IgD-negative memory B cell (primary cell): ENCODE results near the gene MYO7A. TPM values are rescaled to one million over a fixed set of nuclear protein-coding genes. Genes with fewer than 3 reads are reported as not detected.
A peak's percentile ranks its signal among the peaks of the same experiment; 100 is the strongest.

ENCODE experiments used
- H3K27ac Mint-ChIP-seq, 3 donors: one replicate each; pipeline ENCODE4 v1.8.0; 2020 to 2022; ENCODE audit warnings: mild to moderate bottlenecking in 3 of 3, mixed read lengths in 3 of 3, moderate library complexity in 1 of 3
- H3K27me3 Mint-ChIP-seq: one replicate; pipeline ENCODE4 v1.8.0; 2021; ENCODE audit warnings: mixed read lengths
- H3K36me3 Mint-ChIP-seq: one replicate; pipeline ENCODE4 v1.8.0; 2020; ENCODE audit warnings: mild to moderate bottlenecking, mixed read lengths
- H3K4me1 Mint-ChIP-seq, 3 donors: one replicate each; pipeline ENCODE4 v1.8.0; 2020 to 2022; ENCODE audit warnings: mixed read lengths in 3 of 3, mild to moderate bottlenecking in 1 of 3
- H3K4me3 Mint-ChIP-seq, 4 donors: one replicate each; pipeline ENCODE4 v1.8.0; 2020 to 2022; ENCODE audit warnings: mild to moderate bottlenecking in 4 of 4, mixed read lengths in 4 of 4, moderate library complexity in 3 of 4
- H3K9me3 Mint-ChIP-seq, 3 donors: one replicate each; pipeline ENCODE4 v1.8.0; 2020 to 2021; ENCODE audit warnings: mixed read lengths in 3 of 3, mild to moderate bottlenecking in 1 of 3
- polyA plus RNA-seq: library from polyadenylated mRNA; unstranded; fragments of 300-500 nt; fragmentation: Illumina TruSeq; gene quantifications from one replicate; pipeline ENCODE4 v1.2.3, GENCODE V29; 2021

The MYO7A gene
- polyA plus RNA-seq, 1 donor from 2014 or later, result not detected

DNA sequence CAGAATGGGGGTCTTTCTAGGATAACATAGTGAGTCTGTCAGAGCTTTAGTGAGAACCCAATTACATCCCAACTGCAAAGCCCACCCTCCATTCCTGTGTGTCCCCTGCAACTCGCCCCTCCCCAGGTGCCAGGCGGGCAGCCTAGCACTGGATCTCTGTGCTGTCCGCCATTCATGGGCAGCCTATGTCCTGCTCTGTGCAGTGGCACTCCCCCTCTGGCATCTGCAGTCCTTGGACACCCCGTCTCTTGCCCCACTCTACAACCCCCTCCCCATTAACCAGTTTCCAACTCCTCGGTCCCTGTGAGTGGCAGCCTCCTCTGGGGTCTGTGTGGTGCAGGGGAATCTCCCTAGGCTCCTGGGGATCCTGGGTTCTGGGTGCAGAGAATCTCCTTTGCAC lies 37.0 kb downstream of the MYO7A start:
- Mint-ChIP-seq H3K27ac (no peak overlapping the region), H3K4me1 (no peaks in the 10 kb centered on the region), H3K9me3 (no peaks in the 10 kb centered on the region), H3K4me3 (no peak overlapping the region), H3K27me3 (peaks cover 8% of the 10 kb centered on the region), H3K36me3 (no peaks in the 10 kb centered on the region)

DNA sequence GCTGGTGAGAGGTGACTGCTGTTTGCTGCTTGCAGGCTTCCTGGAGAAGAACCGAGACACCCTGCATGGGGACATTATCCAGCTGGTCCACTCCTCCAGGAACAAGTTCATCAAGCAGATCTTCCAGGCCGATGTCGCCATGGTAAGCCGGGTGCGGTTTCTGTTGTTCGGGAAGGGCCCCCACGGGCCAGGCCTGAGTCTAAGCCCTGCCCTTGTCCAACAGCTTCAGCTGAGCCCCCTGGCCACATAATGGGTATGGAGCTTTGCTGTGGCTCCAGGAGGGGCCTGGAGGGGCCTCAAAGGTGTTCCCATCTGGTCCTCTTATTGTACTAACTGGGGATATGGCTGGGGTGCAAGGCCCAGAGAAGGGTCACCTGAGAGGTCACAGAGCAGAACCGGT lies 38.0 kb downstream of the MYO7A start:
- Mint-ChIP-seq H3K9me3 (no peaks in the 10 kb centered on the region), H3K36me3 (no peaks in the 10 kb centered on the region), H3K4me1 (no peaks in the 10 kb centered on the region), H3K27me3 (peaks cover 8% of the 10 kb centered on the region), H3K27ac (no peak overlapping the region), H3K4me3 (no peak overlapping the region)

DNA sequence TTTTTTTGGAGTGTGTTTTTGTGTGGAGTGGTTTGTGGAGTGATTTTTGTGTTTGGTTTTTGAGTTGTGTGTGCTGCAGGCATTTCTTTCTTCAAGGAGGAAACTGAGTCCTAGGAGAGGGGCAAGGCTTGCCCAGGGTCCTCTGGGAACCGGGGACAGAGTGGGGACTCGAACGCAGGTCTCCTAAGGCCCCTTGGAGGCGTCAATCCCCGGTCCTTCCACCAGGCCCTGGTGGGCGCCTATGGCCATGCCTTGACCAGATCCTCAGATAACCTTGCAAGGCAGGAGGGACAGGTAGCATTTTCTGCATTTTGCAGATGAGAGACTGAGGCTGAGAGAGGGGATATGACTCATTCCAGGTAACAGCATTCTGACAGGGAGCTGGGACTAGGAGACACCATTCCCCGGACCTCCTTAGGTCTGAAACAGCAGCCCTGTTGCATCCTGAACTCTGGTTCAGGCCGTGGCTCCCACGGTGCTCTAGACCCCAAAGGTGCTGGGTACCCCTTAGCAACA lies 39.1 kb downstream of the MYO7A start:
- Mint-ChIP-seq H3K4me3 (no peak overlapping the region), H3K27me3 (peaks cover 7% of the 10 kb centered on the region)

DNA sequence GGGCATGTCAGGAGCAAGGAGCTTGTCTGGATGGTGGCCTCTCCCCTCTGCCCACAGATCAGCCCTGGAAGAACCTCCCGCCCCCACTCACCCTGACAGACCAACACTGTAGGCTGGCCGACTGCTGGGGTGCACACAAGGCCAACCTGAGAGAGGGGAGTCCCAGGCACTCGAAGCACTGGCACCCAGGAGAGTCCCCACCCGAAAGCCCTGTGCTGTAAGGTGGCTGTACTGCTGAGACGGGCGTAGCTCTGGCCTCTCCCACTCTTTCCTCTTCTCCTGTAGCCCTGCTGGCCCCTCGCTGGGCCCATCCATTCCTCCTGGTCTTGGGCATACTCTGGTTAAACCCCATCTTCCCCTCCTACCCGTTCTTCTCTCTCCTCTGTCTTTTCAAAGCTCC lies 39.7 kb downstream of the MYO7A start:
- H3K4me1 Mint-ChIP-seq, result no peaks in the 10 kb centered on the region
- peak overlapping the region in 1 of 4 donors; percentile 67 for H3K4me3 Mint-ChIP-seq
- no peaks in the 10 kb centered on the region for H3K9me3 Mint-ChIP-seq
- H3K36me3 Mint-ChIP-seq, result no peaks in the 10 kb centered on the region
- peaks cover 3% of the 10 kb centered on the region for H3K27me3 Mint-ChIP-seq
- peak overlapping the region in 1 of 3 donors; percentile 88 for H3K27ac Mint-ChIP-seq

More for the DNA sequence above, 39.1 kb downstream of the MYO7A start:
- no peaks in the 10 kb centered on the region for H3K4me1 Mint-ChIP-seq
- no peaks in the 10 kb centered on the region for H3K36me3 Mint-ChIP-seq
- no peaks in the 10 kb centered on the region for H3K9me3 Mint-ChIP-seq
- H3K27ac Mint-ChIP-seq, result no peak overlapping the region

DNA sequence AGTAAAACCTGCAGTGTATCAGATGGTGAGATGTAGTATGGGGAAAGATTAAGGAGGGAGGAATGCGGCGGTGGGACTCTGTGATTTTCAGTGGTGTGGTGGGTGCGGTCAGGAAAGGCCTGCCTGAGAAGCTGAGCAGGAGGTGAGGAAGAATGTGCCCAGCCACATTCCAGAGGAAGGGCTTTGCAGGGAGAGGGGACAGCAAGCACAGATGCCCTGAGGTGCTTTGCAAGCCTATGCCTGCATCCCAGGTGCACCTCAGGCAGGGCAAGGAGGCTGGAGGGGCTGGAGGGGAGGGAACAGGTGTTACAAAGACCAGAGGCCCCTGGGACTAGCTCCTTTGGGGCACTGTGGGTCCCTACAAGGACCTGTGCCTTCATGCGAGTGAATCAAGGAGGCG lies 42.1 kb downstream of the MYO7A start:
- Mint-ChIP-seq H3K36me3 (no peaks in the 10 kb centered on the region), H3K27ac (peak overlapping the region in 1 of 3 donors; percentile 16), H3K27me3 (peaks cover 3% of the 10 kb centered on the region), H3K9me3 (no peaks in the 10 kb centered on the region), H3K4me3 (no peak overlapping the region), H3K4me1 (no peaks in the 10 kb centered on the region)

DNA sequence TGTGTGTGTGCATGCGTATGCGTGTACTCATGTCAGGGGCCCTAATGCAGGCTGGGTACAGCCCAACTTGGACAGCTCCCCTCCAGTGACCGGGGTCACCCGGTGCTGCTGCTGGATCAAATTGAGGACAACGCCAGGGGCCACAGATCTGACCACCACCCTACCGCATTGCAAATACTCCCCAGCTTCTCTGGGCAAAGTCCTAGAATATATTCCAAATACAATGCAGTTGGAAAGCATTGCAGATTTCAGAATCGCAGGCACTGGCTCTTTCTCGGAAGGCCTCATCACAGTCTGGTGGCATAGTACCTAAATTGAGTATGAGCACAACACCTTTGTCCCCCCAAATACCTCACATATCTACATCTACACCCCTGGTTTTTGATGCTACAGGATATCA lies 43.2 kb downstream of the MYO7A start:
- Mint-ChIP-seq H3K4me3 (no peak overlapping the region), H3K9me3 (no peaks in the 10 kb centered on the region), H3K36me3 (no peaks in the 10 kb centered on the region), H3K4me1 (peaks cover 0 to 6% (median 0%) of the 10 kb centered on the region in 3 donors), H3K27me3 (peaks cover 8% of the 10 kb centered on the region), H3K27ac (no peak overlapping the region)

DNA sequence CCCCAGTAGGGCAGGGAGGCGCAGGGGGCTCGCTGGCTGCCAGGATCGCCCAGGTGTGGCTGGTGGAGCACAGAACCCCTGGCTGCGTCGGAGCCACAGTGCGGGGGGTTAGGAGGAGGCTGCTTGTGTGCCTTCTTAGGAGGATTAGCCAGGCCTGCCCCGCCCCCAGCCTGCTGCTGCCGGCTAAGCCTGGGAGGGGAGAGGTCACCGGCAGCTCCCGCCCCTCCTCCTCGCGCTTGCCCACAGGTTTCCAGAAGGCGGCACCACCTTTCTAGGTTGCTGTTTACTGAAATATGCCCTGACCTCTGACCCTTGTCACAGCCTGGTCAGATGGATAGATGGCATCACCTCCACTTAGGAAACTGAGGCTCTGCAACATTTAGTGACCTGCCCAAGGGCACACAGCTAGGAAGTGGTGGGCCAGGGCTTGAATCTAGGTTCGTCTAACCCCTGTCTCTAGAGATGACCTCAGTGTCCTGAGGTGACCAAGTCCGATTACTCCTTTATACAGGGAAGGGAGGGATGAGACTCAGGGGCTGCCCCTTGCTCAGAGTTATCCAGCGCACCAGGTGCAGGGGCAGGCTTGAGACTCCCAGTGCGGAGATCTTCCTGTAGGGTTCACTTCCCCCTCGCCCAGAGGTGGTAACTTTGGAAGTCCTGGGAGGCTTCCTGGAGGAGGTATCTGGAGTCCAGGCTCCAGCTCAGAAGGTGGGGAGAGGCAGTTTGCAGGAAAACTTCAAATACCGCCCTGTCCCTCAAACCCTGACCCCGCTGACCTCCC lies 44.0 kb downstream of the MYO7A start:
- no peak overlapping the region for H3K27ac Mint-ChIP-seq
- no peaks in the 10 kb centered on the region for H3K9me3 Mint-ChIP-seq
- peaks cover 5% of the 10 kb centered on the region for H3K27me3 Mint-ChIP-seq
- peaks cover 0 to 7% (median 2%) of the 10 kb centered on the region in 3 donors for H3K4me1 Mint-ChIP-seq
- H3K36me3 Mint-ChIP-seq, result no peaks in the 10 kb centered on the region
- H3K4me3 Mint-ChIP-seq, result no peak overlapping the region

DNA sequence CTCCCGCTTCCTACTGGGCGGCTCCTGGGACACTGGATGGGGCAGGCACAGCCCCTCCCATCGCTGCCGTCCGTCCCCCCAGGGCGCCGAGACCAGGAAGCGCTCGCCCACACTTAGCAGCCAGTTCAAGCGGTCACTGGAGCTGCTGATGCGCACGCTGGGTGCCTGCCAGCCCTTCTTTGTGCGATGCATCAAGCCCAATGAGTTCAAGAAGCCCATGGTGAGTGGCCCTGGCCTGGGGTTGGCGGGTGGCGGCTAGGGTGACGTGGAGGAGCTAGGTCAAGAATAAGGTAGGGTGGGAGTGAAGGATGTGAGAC lies 44.6 kb downstream of the MYO7A start:
- H3K27me3 Mint-ChIP-seq, result peaks cover 5% of the 10 kb centered on the region
- no peaks in the 10 kb centered on the region for H3K36me3 Mint-ChIP-seq
- no peak overlapping the region for H3K27ac Mint-ChIP-seq
- H3K9me3 Mint-ChIP-seq, result no peaks in the 10 kb centered on the region
- no peak overlapping the region for H3K4me3 Mint-ChIP-seq
- H3K4me1 Mint-ChIP-seq, result peaks cover 0 to 7% (median 2%) of the 10 kb centered on the region in 3 donors

DNA sequence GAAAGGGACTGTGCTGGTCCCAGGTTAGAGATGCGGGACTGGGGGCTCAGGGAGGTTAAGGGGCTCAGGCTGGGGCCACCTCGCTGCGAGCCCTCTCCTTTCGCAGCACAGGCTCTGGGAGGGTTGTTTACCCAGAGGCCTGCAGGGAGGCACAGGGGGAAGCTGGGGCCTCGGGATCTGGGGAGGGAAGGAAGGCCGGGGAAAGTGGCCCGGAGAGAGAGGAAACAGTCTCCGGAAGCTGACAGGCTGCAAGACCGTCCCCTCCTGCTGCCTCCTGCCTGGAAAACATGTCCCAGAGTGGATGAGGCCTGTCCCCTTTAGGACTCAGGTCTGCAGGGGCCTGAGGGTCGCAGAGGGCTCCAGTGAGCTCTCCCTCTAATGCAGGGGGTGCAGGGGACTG lies 45.4 kb downstream of the MYO7A start:
- no peak overlapping the region for H3K4me3 Mint-ChIP-seq
- peaks cover 5% of the 10 kb centered on the region for H3K27me3 Mint-ChIP-seq
- no peaks in the 10 kb centered on the region for H3K9me3 Mint-ChIP-seq
- peaks cover 0 to 7% (median 2%) of the 10 kb centered on the region in 3 donors for H3K4me1 Mint-ChIP-seq
- H3K27ac Mint-ChIP-seq, result no peak overlapping the region
- no peaks in the 10 kb centered on the region for H3K36me3 Mint-ChIP-seq

DNA sequence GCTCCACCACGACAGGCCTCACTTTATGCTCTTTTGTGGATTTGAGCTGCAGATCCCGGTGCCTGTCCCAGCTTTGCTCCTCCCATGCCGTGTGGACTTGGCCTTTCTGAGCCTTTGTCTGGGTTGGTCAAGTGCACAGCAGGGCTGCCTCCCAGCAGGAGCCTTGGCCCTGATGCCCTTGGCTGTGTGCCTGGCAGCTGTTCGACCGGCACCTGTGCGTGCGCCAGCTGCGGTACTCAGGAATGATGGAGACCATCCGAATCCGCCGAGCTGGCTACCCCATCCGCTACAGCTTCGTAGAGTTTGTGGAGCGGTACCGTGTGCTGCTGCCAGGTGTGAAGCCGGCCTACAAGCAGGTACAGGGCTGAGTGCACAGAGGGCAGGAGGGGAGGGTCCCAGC lies 46.5 kb downstream of the MYO7A start:
- Mint-ChIP-seq H3K4me1 (peaks cover 0 to 7% (median 2%) of the 10 kb centered on the region in 3 donors), H3K36me3 (no peaks in the 10 kb centered on the region), H3K4me3 (no peak overlapping the region), H3K9me3 (no peaks in the 10 kb centered on the region), H3K27ac (no peak overlapping the region), H3K27me3 (peaks cover 5% of the 10 kb centered on the region)

DNA sequence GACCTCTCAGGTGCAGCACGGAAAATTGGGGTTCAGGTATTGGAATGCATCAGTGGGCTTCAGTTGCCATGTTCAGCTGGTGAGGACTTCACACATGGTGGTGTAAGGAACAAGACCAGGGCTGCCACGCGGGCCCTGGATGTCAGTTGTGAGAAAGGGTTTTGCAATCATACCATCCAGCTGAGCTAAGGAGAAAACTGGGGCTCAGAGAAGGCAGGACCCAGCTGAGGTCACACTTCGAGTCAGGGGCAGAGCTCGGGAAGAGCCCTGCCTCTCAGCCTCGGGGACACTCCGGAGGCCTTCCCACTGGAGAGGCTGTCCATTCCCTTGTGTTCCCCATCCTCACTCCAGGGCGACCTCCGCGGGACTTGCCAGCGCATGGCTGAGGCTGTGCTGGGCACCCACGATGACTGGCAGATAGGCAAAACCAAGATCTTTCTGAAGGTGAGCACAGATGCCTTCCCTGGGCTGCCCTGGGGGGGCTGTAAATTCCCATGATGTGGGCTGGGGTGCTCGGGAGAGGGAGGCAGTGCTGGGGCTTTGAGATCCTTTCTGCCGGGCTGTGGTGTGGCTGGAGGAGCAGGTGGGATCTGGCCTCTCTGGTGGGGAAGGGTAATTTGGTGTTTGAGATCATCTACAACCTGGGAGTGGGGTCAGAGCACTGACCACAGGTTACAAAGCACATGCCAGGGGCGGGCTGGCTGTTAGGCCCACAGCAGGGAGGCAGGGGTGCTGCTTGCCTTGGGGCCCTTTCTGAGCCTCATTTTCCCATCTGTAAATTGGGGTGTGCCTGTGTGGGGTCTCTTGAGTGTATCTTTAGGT lies 47.2 kb downstream of the MYO7A start:
- peaks cover 5% of the 10 kb centered on the region for H3K27me3 Mint-ChIP-seq
- no peaks in the 10 kb centered on the region for H3K9me3 Mint-ChIP-seq
- H3K4me1 Mint-ChIP-seq, result peaks cover 0 to 7% (median 2%) of the 10 kb centered on the region in 3 donors
- no peaks in the 10 kb centered on the region for H3K36me3 Mint-ChIP-seq
- no peak overlapping the region for H3K27ac Mint-ChIP-seq
- H3K4me3 Mint-ChIP-seq, result no peak overlapping the region

DNA sequence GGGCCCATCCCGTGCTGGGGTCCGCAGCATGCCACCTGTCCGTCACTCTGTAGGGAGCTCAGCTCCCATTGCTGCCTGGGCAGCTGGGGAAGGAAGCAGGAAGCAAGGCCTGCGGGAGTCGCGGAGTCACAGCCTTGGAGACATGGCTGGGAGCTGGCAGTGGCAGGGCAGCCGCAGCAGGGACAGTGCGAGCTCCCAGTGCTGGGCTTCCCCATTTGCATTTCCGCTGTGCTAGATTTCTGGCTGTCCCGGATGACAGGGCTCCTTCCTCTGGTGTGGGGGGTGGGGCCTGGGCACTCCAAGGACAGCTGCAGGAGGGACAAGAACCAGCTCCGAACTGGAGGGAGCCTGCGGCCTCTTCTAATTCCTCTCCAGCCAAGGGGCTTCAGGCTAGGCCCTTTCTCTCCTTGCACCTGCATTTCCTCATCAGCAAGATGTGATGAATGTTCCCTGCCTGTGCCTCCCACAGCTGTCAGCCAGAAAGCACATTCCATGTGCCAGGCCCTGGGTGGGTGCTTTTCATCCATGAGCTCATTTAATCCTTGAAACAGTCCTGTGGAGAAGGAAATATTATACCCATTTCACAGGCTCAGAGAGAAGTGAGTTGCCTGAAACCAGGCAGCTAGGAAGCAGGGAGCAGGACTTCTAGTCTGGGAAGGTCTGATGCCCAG lies 48.0 kb downstream of the MYO7A start:
- H3K36me3 Mint-ChIP-seq, result no peaks in the 10 kb centered on the region
- no peak overlapping the region for H3K27ac Mint-ChIP-seq
- H3K27me3 Mint-ChIP-seq, result peaks cover 7% of the 10 kb centered on the region
- peaks cover 0 to 7% (median 2%) of the 10 kb centered on the region in 3 donors for H3K4me1 Mint-ChIP-seq
- peak overlapping the region in 1 of 4 donors; percentile 39 for H3K4me3 Mint-ChIP-seq
- H3K9me3 Mint-ChIP-seq, result no peaks in the 10 kb centered on the region

DNA sequence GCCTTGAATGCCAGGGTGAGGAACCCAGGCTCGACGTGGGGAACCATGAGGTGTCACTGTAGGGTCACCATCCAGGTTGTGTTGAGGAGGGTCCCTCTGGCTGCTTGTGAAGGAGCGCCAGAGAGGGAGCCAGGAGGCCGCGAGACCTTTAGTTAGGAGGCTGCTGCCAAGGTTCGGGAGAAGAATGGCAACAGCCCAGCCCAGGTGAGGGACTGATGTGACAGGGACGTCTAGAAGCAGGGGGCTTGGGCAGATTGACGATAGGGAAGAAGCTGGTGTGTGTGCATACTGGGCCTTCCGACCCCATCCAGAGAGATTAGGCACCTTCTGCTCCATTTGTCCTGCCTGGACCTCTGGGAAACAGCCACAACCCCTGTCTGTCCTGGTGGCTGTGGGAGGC lies 49.0 kb downstream of the MYO7A start:
- Mint-ChIP-seq H3K4me1 (peaks cover 0 to 7% (median 2%) of the 10 kb centered on the region in 3 donors), H3K4me3 (no peak overlapping the region), H3K36me3 (no peaks in the 10 kb centered on the region), H3K9me3 (no peaks in the 10 kb centered on the region), H3K27me3 (peaks cover 7% of the 10 kb centered on the region), H3K27ac (peak overlapping the region in 1 of 3 donors; percentile 39)

DNA sequence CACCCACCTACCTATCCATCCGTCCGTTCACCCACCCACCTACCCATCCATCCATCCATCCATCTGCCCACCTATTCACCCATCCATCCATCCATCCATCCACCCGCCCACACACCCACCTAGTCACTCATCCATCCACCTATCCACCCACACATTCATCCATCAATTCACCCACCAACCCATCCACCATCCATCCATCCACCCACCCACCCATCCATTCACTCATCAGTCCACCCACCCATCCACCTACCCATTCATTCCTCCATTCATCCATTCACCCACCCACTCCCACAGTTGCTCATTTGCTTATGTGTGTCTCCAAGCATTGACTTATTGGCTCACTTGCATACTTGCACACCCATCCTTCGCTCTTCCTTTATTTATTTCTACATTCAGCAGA lies 50.1 kb downstream of the MYO7A start:
- Mint-ChIP-seq H3K9me3 (no peaks in the 10 kb centered on the region), H3K27ac (no peak overlapping the region), H3K4me3 (no peak overlapping the region), H3K4me1 (peaks cover 0 to 7% (median 2%) of the 10 kb centered on the region in 3 donors), H3K36me3 (no peaks in the 10 kb centered on the region), H3K27me3 (peaks cover 7% of the 10 kb centered on the region)

DNA sequence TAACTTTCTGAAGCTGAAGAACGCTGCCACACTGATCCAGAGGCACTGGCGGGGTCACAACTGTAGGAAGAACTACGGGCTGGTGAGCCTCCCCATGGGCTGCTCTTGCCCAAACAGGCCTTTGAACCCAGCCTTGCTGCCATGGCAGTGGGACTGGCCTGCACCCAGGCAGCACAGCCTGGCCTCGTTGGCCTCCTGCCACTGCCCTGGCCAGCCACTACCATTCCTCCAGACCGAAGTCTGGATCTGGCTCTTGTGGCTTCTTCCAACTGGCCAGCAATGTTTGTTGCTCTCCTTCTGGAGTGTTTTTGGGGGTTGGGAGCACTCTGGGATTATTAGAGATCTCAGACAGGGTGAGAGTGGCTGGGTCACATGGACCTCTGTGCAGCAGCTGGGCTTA lies 51.0 kb downstream of the MYO7A start:
- Mint-ChIP-seq H3K4me1 (peaks cover 0 to 7% (median 2%) of the 10 kb centered on the region in 3 donors), H3K27me3 (peaks cover 7% of the 10 kb centered on the region), H3K27ac (no peak overlapping the region), H3K4me3 (no peak overlapping the region), H3K9me3 (no peaks in the 10 kb centered on the region), H3K36me3 (no peaks in the 10 kb centered on the region)
